Left forelimb (tissue), 1 donor: ENCODE results near the gene TRIO.

Source experiments
- DNase-seq: peaks from one replicate; pipeline ENCODE4 v3.0.0-alpha.2; 2018; ENCODE audit warnings: low spot score

TRIO gene

GRCh38 chr5:14557203-14557770, 414.1 kb downstream of the TRIO start:
- no peak for DNase-seq

GRCh38 chr5:14557791-14558415, 414.8 kb downstream of the TRIO start:
- DNase-seq: no peak
